GM04503 (cell line): ENCODE measurements around the gene ZNF221.
A peak's percentile ranks its signal among the peaks of the same experiment; 100 is the strongest.
"Not testable (repeated sequence)": the region's sequence is repeated elsewhere in the genome, so short reads cannot be mapped to it uniquely, and the experiment has no call there.

Experiments used
- DNase-seq: peaks from one replicate; pipeline ENCODE4 v3.0.0-alpha.2; 2012; ENCODE audit warnings: low read depth

The ZNF221 gene

GRCh38 chr19:43950834-43951645, at the start of gene ZNF221:
Gene ZNF221 (plus strand): TSS chr19:43951228. CDS start chr19:43962727, 11,499 bp downstream.
- peak; percentile 95 for DNase-seq

GRCh38 chr19:43901395-43902390, 49.3 kb upstream of the ZNF221 start:
- peak; percentile 60 for DNase-seq

- no peak for DNase-seq
These were observed 48.6 kb upstream of the ZNF221 start for GRCh38 chr19:43902399-43902798.

GRCh38 chr19:43905897-43906296, 45.1 kb upstream of the ZNF221 start:
- no peak for DNase-seq

GRCh38 chr19:43906774-43907173, 44.3 kb upstream of the ZNF221 start:
- no peak for DNase-seq

GRCh38 chr19:43908659-43909058, 42.4 kb upstream of the ZNF221 start:
- no peak for DNase-seq

DNA sequence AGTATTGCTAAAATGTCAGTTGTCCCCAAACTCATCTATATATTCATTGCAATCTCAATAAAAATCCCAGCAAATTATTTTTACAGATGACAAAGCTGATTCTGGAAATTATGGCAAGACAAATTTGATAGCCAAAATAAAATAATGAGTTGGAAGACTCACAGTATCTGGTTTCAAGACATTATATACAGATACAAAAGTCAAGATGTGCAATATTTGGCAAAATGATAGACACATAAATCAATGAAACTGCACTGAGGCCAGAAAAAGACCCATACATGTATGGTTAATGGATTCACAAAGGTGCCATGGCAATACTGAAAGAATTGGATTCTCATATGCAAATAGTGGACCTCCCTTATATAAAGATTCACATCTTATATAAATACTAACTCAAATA, 40.1 kb upstream of the ZNF221 start:
- DNase-seq, result no peak

DNA sequence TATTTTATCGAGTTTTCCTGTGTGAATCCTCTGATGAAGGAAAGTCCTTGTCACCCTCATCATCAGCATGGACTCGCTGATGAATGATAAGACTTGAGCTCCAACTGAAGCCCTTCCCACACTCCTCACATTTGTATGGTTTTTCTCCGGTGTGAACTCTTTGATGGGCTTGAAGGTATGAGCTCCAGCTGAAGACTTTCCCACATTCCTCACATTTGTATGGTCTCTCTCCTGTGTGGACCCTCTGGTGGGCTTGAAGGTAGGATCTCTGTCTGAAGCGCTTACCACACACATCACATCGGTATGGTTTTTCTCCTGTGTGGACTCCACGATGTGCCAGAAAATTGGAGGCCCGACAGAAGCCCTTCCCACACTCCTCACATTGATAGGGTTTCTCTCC, 37.6 kb upstream of the ZNF221 start:
- DNase-seq, result no peak

DNA sequence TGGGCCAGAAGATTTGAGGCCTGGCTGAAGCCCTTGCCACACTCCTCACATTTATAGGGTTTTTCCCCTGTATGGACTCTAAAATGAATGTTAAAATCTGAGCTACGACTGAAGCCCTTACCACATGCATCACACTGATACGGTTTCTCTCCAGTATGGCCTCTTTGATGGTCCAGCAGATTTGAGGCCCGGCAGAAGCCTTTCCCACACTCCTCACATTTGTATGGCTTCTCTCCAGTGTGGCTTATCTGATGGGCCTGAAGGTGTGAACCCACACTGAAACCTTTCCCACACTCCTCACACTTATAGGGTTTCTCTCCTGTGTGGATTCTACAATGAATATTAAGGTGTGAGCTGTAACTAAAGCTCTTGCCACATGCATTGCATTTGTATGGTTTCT, 37.0 kb upstream of the ZNF221 start:
- no peak for DNase-seq

DNA sequence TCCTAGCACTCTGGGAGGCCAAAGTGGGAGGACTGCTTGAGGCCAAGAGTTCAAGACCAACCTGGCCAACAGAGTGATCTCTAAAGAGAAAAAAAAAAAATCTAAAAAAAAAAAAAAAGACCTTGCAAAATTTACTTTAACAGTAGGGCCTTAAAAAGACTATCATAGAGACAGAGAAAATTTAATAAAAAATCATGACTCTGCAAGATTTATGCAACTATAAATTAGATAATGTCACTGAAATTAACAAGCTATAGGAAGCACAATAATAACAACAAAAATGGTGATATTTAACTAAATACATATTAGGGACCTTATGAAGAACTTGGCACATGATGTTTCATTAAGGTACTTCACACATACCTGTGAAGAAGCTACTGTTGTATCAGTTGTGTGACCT, 27.2 kb upstream of the ZNF221 start:
- DNase-seq, result no peak

- no peak for DNase-seq
These were observed 22.2 kb upstream of the ZNF221 start for GRCh38 chr19:43928820-43929219.

GRCh38 chr19:43934055-43934984, 16.7 kb upstream of the ZNF221 start:
- DNase-seq, result no peak

DNA sequence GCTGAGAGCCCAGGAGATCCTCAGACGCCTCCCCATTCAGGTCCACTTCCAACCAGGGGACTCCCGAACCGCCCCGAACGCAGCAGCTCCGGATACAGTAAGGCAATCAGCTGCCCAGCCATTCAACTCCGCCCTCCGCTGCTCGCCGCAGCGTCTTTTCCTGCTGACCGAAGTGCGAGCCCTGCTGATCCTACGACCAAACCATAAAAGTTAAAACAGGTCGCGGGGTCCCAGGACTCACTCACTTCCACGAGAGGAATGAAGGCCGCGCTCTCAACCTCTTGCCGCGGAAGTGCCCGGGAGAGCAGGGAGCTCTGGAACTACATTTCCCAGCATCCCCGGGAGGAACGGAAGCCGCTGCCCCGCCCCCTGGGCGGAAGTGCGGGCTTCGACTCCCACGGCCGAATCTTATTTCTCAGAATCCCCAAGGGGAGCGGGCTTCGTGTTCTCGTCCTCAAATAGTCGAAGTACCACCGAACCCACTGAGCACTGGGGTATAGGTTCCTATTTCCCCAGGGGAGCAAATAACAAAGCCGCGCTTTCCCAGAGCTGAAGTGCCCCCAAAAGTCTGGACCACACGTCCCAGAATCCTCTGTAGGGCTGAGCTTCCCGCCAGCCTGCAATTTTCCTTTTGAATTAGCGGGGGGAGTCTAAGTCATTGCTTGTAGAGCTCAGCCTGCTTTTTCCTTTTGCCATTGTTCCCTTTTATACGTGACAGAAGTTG, 15.9 kb upstream of the ZNF221 start, which contains the start of gene ZNF45:
TSS of gene ZNF45 (minus strand) at position 298 of the 724 bp plus-strand sequence. CDS start 13,097 bp downstream, outside the sequence.
- peak; percentile 66 for DNase-seq

DNA sequence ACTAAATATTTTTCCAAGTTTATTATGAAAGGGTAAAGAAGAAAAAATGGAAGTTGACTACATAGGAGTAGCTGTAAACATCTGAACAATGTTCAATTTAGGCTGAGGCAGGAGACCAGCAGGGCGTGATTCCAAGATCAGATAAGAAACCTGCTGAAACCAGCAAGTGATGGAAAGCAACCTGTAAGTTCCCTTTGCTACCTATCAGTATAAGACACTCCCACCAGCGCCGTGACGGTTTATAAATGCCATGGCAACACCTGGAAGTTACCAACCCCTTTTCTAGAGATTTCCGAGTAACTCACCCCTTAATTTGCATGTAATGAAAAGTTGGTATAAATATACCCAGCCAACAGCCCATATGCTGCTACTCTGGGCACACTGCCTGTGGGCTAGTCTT, 14.8 kb upstream of the ZNF221 start:
- no peak for DNase-seq

DNA sequence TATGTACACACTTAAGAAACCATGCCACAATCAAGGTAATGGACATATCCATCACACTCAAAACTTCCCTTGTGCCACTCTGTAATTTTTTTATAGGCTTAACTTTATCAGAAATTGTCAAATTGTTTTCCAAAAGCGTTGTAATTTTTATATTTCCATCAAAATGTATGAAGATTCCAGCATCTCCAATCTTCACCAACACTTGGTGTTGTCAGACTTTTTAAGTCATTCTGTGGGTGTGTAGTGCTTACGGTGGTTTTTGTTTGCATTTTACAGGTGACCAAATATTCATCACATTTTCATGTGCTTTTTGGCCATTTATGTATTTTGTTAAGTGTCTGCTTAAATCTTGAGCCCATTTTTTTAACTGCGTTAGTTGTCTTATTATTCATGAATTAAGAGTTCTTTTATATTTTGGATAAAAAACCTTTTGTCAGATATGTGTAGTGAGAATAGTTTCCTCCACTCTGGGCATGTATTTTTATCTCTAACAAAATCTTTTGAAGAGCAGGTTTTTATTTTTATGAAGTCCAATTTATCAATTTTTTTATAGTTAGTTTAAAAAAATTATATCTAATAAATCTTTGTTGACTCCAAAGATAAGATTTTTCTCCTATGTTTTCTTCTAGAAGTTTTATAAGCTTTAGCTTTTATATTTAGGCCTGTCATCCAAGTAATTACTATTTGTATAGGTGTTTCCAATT, 11.3 kb upstream of the ZNF221 start:
- no peak for DNase-seq

- DNase-seq, result no peak
These were observed 10.3 kb upstream of the ZNF221 start for GRCh38 chr19:43940719-43941118.

DNA sequence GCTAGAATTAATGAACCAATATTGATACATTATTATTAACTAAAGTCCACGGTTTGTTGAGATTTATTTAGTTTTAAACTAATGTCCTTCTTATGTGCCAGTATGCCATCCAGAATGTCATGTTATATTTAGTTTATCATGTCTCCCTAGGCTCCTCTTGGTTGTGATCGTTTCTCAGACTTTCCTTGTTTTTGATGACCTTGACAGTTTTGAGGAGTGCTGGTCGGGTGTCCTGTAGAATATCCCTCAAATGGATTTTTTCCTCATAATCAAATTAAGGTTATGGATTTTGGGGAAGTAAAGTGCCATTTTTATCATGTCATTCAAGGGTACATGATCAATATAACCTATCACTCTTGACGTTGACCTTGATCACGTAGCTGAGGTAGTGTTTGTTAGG, 9.8 kb upstream of the ZNF221 start:
- no peak for DNase-seq

DNA sequence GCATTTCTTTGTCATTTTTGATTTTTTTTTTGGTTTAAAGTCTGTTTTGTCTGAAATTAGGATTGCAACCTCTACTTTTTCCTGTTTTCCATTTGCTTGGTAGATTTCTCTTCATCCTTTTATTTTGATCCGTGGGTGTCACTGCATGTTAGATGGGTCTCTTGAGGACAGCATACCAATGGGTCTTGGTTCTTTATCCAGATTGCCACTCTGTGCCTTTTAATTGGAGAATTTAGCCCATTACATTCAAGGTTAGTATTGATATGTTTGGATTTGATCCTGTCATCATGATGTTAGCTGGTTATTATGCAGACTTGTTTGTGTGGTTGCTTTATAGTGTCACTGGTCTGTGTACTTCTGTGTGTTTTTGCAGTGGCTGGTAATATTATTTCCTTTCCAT, 3.6 kb upstream of the ZNF221 start:
- not testable (repeated sequence) for DNase-seq

- not testable (repeated sequence) for DNase-seq
These were observed 1.2 kb upstream of the ZNF221 start for GRCh38 chr19:43949803-43950202.

DNA sequence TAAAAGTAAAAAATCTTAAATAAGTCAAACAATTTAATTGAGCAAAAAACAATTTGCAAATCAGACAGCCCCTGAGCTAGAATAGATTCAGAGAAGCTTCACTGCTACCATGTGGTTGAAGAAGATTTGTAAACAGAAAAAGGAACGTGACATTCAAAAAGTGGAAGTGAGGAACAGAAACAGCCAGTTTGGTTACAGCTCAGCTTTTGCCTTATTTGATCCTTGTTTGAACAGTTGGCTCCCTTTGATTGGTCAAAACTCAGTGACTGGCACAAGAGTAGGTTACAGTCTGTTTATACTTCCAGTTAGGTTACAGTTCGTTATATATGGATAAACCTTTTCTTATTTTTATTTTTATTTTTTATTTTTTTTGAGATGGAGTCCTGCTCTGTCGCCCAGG, 5.8 kb downstream of the ZNF221 start:
- no peak for DNase-seq
